Ovary (tissue), 3 donors: Measurements from ENCODE around the gene GPR156.

Experiments
- POLR2A ChIP-seq: fragments of 450-650 bp; IDR thresholded peaks from one replicate; pipeline ENCODE4 v1.6.1; 2017; ENCODE audit warnings: antibody characterized with exemption, mild to moderate bottlenecking, moderate library complexity
- TF ChIP-seq, protein P1 (sequence below), 3 donors: fragments of 450-650 bp in 2 of 3; fragments of 200-600 bp in 1 of 3; IDR thresholded peaks; one replicate each; pipeline versions ENCODE4 v1.5.1 to v1.8.0; 2016 to 2022; ENCODE audit warnings: antibody characterized with exemption in 3 of 3, mild to moderate bottlenecking in 1 of 3
- donor health status: DM: no; HTN: no; CAD: no.

DNA sequence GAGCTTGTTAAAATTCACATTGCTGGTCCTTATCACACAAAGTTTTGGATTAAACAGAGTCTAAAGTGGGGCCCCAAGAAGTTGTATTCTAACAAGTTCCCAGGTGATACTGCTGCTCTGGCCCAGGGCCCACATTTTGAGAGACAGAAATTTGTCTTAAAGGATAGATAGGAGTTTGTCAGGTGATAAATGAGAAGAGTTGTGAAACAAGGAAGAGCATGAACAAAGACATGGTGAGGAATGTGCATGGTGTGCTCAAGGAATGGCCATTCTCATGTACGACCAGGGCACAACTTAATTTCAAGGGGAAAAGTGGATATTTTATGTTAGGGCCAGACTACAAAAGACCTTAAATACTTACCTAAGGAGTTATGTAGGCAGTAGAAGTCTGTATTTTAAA, 75.6 kb downstream of the GPR156 start:
- TF ChIP-seq POLR2A, result no peak
- TF ChIP-seq, protein P1, sequence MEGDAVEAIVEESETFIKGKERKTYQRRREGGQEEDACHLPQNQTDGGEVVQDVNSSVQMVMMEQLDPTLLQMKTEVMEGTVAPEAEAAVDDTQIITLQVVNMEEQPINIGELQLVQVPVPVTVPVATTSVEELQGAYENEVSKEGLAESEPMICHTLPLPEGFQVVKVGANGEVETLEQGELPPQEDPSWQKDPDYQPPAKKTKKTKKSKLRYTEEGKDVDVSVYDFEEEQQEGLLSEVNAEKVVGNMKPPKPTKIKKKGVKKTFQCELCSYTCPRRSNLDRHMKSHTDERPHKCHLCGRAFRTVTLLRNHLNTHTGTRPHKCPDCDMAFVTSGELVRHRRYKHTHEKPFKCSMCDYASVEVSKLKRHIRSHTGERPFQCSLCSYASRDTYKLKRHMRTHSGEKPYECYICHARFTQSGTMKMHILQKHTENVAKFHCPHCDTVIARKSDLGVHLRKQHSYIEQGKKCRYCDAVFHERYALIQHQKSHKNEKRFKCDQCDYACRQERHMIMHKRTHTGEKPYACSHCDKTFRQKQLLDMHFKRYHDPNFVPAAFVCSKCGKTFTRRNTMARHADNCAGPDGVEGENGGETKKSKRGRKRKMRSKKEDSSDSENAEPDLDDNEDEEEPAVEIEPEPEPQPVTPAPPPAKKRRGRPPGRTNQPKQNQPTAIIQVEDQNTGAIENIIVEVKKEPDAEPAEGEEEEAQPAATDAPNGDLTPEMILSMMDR (IDR thresholded peaks at IDR 0.05), result no peak
